Prostate gland (tissue), 2 donors: ENCODE results near the gene CD1E. TPM values are rescaled to one million over a fixed set of nuclear protein-coding genes. Genes with fewer than 3 reads are reported as not detected.

Experiments used
- DNase-seq: peaks from one replicate; pipeline ENCODE4 v3.0.0-alpha.2; 2019; ENCODE audit warnings: low spot score
- H3K27ac ChIP-seq, 2 donors: fragments of 200-600 bp; sonication (generic); 2 replicates each; pipeline ENCODE4 v1.5.1; 2017 to 2019
- H3K27me3 ChIP-seq: fragments of 200-600 bp; sonication (generic); replicated peaks from 2 replicates; pipeline ENCODE4 v1.5.1; 2019; ENCODE audit not compliant: insufficient read depth
- H3K36me3 ChIP-seq, 2 donors: fragments of 200-600 bp; sonication (generic); 1 replicate in 1 of 2; 2 replicates in 1 of 2; pipeline versions ENCODE4 v1.5.1 to v1.8.1; 2017 to 2019
- H3K4me1 ChIP-seq: fragments of 200-600 bp; sonication (generic); replicated peaks from 2 replicates; pipeline ENCODE4 v1.5.1; 2019
- H3K4me3 ChIP-seq, 2 donors: fragments of 200-600 bp; sonication (generic); 2 replicates each; pipeline ENCODE4 v1.5.1; 2017 to 2019
- H3K9me3 ChIP-seq: fragments of 200-600 bp; sonication (generic); 2 replicates; pipeline ENCODE4 v1.5.1; 2017
- CTCF ChIP-seq, 4 experiments: fragments of 200-600 bp in 2 of 4; fragments of 450-650 bp in 2 of 4; sonication (generic) in 2 of 4; IDR thresholded peaks; 1 replicate in 3 of 4; 2 replicates in 1 of 4; pipeline ENCODE4 v1.5.1; 2016 to 2019; ENCODE audit warnings: antibody characterized with exemption in 4 of 4, mild to moderate bottlenecking in 2 of 4, moderate library complexity in 2 of 4
- POLR2A ChIP-seq: fragments of 450-650 bp; IDR thresholded peaks from one replicate; pipeline ENCODE4 v1.6.1; 2016; ENCODE audit warnings: antibody characterized with exemption, mild to moderate bottlenecking
- POLR2AphosphoS5 ChIP-seq: sonication (generic); formaldehyde crosslinking; IDR thresholded peaks from one replicate; pipeline ENCODE4 v1.6.1; 2017; ENCODE audit warnings: antibody characterized with exemption
- WGBS: methylation state at CpG from one replicate; pipeline ENCODE4 v1.1.5; 2018; 5-methylcytosine and 5-hydroxymethylcytosine counted together
- intact Hi-C: fragments of 100-400 bp; cut with DNase I; formaldehyde crosslinking; loops from one replicate; pipeline ENCODE4 v1.14.2; 2022
- total RNA-seq, 2 donors: library from RNA; depleted of rRNA; stranded (reverse); fragments of >200 nt; gene quantifications; one replicate each; pipeline ENCODE4 v1.1.0, GENCODE V29; 2016

The CD1E gene
- total RNA-seq, 2 donors from 2014 or later, result 0.23 to 1.2 TPM

GRCh38 chr1:158327481-158327880 is 26.2 kb upstream of the CD1E start:
- no peaks in the 10 kb centered on the region for H3K36me3 ChIP-seq
- no peak overlapping the region for H3K4me3 ChIP-seq
- no peak overlapping the region for H3K27ac ChIP-seq
- no peak for DNase-seq
- H3K27me3 ChIP-seq, result no peaks in the 10 kb centered on the region
- TF ChIP-seq POLR2A (no peak), CTCF (IDR thresholded peaks at IDR 0.05) (no peak), POLR2AphosphoS5 (no peak)
- no peaks in the 10 kb centered on the region for H3K4me1 ChIP-seq
- intact Hi-C loops, result no loop called here
- no peaks in the 10 kb centered on the region for H3K9me3 ChIP-seq

GRCh38 chr1:158328426-158328825 is 25.3 kb upstream of the CD1E start:
- H3K27me3 ChIP-seq, result no peaks in the 10 kb centered on the region
- no peaks in the 10 kb centered on the region for H3K4me1 ChIP-seq
- WGBS, result 83% methylated on average over 3 of the region's 3 CpGs
- H3K4me3 ChIP-seq, result no peak overlapping the region
- intact Hi-C loops, result no loop called here
- no peaks in the 10 kb centered on the region for H3K36me3 ChIP-seq
- H3K9me3 ChIP-seq, result no peaks in the 10 kb centered on the region
- no peak for DNase-seq
- no peak overlapping the region for H3K27ac ChIP-seq
- TF ChIP-seq POLR2A (no peak), CTCF (IDR thresholded peaks at IDR 0.05) (no peak), POLR2AphosphoS5 (no peak)

- Histone ChIP-seq H3K36me3 (no peaks in the 10 kb centered on the region), H3K4me1 (no peaks in the 10 kb centered on the region), H3K27ac (no peak overlapping the region), H3K9me3 (no peaks in the 10 kb centered on the region), H3K27me3 (no peaks in the 10 kb centered on the region), H3K4me3 (no peak overlapping the region)
- WGBS, result 89% methylated on average over 7 of the region's 7 CpGs
- no peak for DNase-seq
- TF ChIP-seq POLR2AphosphoS5 (no peak), POLR2A (no peak), CTCF (IDR thresholded peaks at IDR 0.05) (no peak)
- intact Hi-C loops, result no loop called here
Observed at GRCh38 chr1:158329300-158329699, 24.4 kb upstream of the CD1E start.

GRCh38 chr1:158329733-158330132 is 24.0 kb upstream of the CD1E start:
- intact Hi-C loops, result no loop called here
- no peaks in the 10 kb centered on the region for H3K36me3 ChIP-seq
- DNase-seq, result no peak
- no peak for TF ChIP-seq POLR2A
- TF ChIP-seq CTCF (IDR thresholded peaks at IDR 0.05), result no peak
- TF ChIP-seq POLR2AphosphoS5, result no peak
- 78% methylated on average over 3 of the region's 3 CpGs for WGBS
- no peak overlapping the region for H3K27ac ChIP-seq
- no peaks in the 10 kb centered on the region for H3K9me3 ChIP-seq
- no peak overlapping the region for H3K4me3 ChIP-seq
- H3K4me1 ChIP-seq, result no peaks in the 10 kb centered on the region
- H3K27me3 ChIP-seq, result no peaks in the 10 kb centered on the region

GRCh38 chr1:158330391-158331105 is 23.1 kb upstream of the CD1E start:
- H3K27me3 ChIP-seq, result no peaks in the 10 kb centered on the region
- intact Hi-C loops, result no loop called here
- WGBS, result 81% methylated on average over 11 of the region's 11 CpGs
- DNase-seq, result no peak
- no peak for TF ChIP-seq POLR2A
- TF ChIP-seq CTCF (IDR thresholded peaks at IDR 0.05), result no peak
- TF ChIP-seq POLR2AphosphoS5, result no peak
- no peaks in the 10 kb centered on the region for H3K4me1 ChIP-seq
- H3K9me3 ChIP-seq, result no peaks in the 10 kb centered on the region
- no peaks in the 10 kb centered on the region for H3K36me3 ChIP-seq
- H3K27ac ChIP-seq, result no peak overlapping the region
- H3K4me3 ChIP-seq, result no peak overlapping the region
